GM12801 (cell line): ENCODE measurements around the gene KIR2DL3.

Source experiments
- CTCF ChIP-seq: IDR thresholded peaks from one replicate; pipeline ENCODE4 v1.5.1; 2011; ENCODE audit warnings: control low read depth; ENCODE audit not compliant: insufficient read length; ENCODE audit errors: extremely low read depth

The KIR2DL3 gene

GRCh38 chr19:54791476-54791875 lies 53.2 kb downstream of the KIR2DL3 start:
- no peak for TF ChIP-seq CTCF

- no peak for TF ChIP-seq CTCF
These were observed 54.5 kb downstream of the KIR2DL3 start for GRCh38 chr19:54792814-54793213.

GRCh38 chr19:54795758-54796157 lies 57.4 kb downstream of the KIR2DL3 start:
- no peak for TF ChIP-seq CTCF
